HG03432 (cell line): ENCODE data around the gene CES4A.
"Not testable (repeated sequence)": the region's sequence is repeated elsewhere in the genome, so short reads cannot be mapped to it uniquely, and the experiment has no call there.

Source experiments
- ATAC-seq: cut with Tn5 transposase; IDR thresholded peaks from one replicate; pipeline ENCODE4 v1.9.1; 2021; ENCODE audit warnings: mild to moderate bottlenecking, moderate library complexity; ENCODE audit not compliant: unreplicated experiment

CES4A gene

GRCh38 chr16:66955363-66956153, 32.8 kb upstream of the CES4A start:
- not testable (repeated sequence) for ATAC-seq

- ATAC-seq: not testable (repeated sequence)
These were observed 32.3 kb upstream of the CES4A start for GRCh38 chr16:66956154-66956457.

GRCh38 chr16:66958857-66959703, 29.3 kb upstream of the CES4A start:
- ATAC-seq: no peak

DNA sequence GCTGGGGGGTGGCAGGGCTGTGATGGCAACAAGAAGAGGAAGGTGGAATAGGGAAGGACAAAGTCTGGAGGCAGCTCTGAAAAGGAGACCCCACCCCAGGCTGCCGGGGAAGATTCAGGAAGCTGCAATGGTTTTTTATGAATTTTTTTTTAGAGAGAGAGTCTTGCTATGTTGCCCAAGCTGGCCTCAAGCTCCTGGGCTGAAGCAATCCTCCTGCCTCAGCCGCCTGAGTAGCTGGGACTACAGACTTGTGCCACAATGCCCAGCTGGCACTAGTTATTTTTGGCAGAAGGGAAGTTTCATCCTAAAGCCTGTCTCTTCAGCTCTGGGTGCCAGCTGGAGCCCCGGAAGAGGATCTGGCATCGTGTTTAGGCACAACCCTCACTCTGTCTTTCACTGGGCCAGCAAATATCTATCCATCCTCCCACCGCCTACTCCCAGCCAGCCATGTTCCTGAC, 28.7 kb upstream of the CES4A start:
- ATAC-seq: no peak

DNA sequence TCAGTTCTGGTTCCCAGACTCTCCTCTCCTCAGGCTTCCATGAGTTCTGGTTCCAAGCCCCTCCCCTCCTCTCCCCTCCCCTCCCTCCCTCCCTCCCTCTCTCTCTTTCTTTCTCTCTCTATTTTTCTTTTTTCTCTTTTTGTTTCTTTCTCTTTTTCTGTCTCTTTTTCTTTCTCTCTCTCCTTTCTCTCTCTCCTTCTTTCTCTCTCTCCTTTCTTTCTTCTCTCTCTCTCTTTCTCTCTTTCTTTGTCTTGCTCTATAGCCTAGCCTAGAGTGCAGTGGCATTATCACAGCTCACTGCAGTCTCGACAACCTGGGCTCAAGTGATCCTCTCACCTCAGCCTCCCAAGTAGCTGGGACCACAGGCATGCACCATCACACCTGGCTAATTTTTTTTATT, 28.1 kb upstream of the CES4A start:
- no peak for ATAC-seq

- ATAC-seq: peak; percentile 76
These were observed 27.2 kb upstream of the CES4A start, which contains the start of gene CES3 for GRCh38 chr16:66961065-66961744. CES3 (plus strand) TSS chr16:66961266; CDS start chr16:66961308, 42 bp downstream.

GRCh38 chr16:66961914-66962313, 26.5 kb upstream of the CES4A start:
- no peak for ATAC-seq

- ATAC-seq: no peak
These were observed 24.3 kb upstream of the CES4A start for GRCh38 chr16:66964049-66964448.

- ATAC-seq: no peak
These were observed 19.5 kb upstream of the CES4A start for GRCh38 chr16:66968847-66969246.

DNA sequence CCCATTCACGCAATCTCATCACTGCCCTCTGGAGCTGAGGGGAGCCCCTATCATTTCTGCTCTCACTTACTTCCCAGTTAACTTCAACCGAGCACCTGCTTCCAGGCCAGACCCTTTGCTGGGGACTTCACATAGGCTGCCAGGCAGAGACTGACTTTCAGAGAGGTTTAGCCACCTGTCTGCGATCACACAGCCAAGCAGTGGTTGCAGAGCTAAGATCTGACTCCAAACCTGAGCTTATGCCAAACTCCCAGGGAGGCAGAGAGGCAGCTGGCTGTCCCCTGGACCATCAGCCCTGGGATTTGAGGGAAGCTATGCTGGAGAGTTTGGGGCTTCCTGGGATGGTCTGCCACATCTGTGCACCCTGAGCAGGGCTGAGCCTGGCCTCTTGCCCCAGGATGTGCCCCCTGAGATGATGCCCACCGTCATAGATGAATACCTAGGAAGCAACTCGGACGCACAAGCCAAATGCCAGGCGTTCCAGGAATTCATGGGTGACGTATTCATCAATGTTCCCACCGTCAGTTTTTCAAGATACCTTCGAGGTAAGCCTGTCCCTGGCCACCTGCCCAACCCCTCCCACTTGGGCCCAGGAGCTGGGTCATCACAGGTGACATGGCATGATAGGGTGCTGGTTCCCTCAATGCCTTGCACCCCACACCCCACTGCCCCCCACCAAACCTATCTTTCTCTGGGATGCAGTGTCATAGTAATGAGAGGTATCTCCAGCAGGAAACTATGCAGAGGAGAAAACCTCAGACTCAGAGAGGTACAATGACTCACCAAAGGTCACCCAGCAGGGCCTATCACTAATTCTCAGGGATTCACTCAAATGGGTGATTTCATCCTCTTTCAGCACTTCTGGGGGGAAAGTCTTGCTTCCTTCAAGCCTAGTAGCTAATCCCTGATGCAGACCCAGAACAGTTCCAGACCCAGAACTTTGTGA, 17.3 kb upstream of the CES4A start:
- ATAC-seq: no peak

DNA sequence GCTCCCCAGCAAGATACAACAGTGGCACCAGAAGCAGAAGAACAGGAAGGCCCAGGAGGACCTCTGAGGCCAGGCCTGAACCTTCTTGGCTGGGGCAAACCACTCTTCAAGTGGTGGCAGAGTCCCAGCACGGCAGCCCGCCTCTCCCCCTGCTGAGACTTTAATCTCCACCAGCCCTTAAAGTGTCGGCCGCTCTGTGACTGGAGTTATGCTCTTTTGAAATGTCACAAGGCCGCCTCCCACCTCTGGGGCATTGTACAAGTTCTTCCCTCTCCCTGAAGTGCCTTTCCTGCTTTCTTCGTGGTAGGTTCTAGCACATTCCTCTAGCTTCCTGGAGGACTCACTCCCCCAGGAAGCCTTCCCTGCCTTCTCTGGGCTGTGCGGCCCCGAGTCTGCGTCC, 15.4 kb upstream of the CES4A start:
- ATAC-seq: no peak

GRCh38 chr16:66973716-66974115, 14.7 kb upstream of the CES4A start:
- ATAC-seq: no peak

DNA sequence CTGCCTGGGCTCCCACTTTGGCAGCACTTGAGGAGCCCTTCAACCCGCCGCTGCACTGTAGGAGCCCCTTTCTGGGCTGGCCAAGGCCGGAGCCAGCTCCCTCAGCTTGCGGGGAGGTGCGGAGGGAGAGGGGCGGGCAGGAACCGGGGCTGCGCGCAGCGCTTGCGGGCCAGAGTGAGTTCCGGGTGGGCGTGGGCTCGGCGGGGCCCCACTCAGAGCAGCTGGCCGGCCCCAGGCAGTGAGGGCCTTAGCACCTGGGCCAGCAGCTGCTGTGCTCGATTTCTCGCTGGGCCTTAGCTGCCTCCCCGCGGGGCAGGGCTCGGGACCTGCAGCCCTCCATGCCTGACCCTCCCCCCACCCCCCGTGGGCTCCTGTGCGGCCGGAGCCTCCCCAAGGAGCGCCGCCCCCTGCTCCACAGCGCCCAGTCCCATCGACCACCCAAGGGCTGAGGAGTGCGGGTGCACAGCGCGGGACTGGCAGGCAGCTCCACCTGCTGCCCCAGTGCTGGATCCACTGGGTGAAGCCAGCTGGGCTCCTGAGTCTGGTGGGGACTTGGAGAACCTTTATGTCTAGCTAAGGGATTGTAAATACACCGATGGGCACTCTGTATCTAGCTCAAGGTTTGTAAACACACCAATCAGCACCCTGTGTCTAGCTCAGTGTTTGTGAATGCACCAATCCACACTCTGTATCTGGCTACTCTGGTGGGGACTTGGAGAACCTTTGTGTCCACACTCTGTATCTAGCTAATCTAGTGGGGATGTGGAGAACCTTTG, 14.0 kb upstream of the CES4A start:
- not testable (repeated sequence) for ATAC-seq

DNA sequence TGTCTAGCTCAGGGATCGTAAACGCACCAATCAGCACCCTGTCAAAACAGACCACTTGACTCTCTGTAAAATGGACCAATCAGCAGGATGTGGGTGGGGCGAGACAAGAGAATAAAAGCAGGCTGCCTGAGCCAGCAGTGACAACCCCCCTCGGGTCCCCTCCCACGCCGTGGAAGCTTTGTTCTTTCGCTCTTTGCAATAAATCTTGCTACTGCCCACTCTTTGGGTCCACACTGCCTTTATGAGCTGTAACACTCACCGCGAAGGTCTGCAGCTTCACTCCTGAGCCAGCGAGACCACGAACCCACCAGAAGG, 13.5 kb upstream of the CES4A start:
- ATAC-seq: not testable (repeated sequence)

DNA sequence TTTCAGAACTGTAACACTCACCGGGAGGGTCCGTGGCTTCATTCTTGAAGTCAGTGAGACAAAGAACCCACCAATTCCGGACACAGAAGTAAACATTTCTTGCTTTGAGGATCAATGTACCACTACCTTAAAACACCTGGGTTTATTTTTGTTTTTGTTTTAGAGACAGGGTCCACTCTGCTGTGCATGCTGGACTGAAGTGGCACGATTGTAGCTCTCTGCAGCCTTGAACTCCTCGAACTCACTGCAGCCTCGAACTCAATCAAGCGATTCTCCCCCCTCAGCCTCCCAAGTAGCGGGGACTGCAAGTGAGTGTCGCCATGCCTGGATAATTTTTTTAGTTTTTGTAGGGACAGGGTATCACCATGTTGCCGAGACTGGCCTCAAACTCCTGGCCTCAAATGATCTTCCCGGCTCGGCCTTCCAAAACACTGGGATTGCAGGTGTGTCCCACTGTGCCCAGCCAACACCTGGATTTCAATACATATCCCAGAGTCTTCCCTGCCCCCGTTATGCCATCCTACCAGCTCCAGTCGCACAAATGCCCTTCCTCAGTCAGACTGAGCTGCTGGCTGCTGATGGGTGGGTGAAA, 13.0 kb upstream of the CES4A start:
- no peak for ATAC-seq

- ATAC-seq: no peak
These were observed 11.6 kb upstream of the CES4A start for GRCh38 chr16:66976746-66977145.

DNA sequence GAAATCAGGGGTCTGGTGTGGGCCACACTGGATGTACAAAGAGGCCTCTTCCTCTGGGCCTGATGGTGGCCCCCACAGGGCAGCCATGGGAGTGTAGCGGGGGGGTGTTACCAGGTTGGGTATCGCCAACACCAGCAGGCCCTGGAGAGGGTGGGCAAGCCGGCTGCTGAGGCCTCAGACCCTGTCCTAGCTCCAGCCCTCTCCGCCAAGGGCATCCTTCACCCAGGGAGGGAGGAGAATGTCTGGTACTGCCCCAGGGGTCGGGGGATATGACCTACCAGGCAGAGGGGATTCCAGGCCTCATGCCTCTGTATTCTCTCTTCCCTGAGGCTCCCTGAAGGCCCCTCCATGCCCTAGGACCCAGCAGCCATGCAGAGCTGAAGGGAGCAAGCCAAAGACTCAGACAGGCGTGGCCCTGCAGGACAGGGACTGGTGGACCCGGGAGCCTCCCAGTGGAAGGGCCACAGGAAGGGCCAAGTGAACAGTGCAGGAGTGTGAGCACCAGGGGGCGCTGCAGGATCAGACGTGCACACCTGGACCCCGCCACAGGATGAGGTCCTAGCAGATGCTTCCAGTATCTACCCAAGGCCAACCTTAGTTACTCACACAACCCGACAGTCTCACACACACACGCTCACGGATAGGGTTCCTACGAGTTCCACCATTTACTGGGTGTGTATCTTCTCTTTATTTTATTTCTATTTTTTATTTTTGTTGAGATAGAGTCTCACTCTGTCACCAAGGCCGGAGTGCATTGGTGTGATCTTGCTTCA, 10.9 kb upstream of the CES4A start:
- peak; percentile 87 for ATAC-seq

GRCh38 chr16:66979011-66979717, 9.2 kb upstream of the CES4A start:
- no peak for ATAC-seq
